ENCODE measurements around the gene CCDC92. TPM values are rescaled to one million over a fixed set of nuclear protein-coding genes. Genes with fewer than 3 reads are reported as not detected.

The CCDC92 gene
- polyA plus RNA-seq, 1 of the 3 experiments (the other 2 are of a cell fraction), result 53.5 TPM

DNA sequence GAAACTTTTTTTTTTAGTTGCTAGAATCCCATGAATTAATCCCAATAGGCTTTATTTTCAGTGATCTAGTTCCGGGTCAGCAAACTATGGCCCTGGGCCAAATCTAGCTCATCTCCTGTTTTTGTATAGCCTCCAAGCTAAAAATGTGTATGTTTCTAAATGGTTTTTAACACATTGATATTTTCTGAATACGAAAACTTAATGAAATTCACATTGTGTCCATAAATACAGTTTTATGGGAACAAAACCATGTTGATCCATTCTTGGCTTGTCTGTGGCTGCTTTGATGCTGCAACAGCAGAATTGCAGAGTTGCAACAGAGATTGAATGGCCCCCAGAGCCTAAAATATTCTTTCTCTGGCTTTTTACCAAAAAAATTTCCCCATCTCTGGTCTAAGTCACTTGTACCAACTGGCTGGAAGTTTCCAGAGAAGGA, 47.9 kb upstream of the CCDC92 start:
- no peaks in the 10 kb centered on the region for H4K20me1 ChIP-seq (ENCODE audit: insufficient read depth)
- H3K4me2 ChIP-seq, result no peak overlapping the region
- CTCF ChIA-PET, result interaction anchor here (0.7 to 2.2 kb wide), 4 partner anchors 12 to 17 kb away, joined by 3 to 14 read pairs (median 4); no protein-coding TSS in a partner anchor
- DNase-seq, result no peak
- H3K27me3 ChIP-seq (ENCODE audit: insufficient read depth), result no peaks in the 10 kb centered on the region
- POLR2A ChIA-PET, result no interaction called here
- H3K4me1 ChIP-seq (ENCODE audit: control insufficient read depth in 1 of 2, insufficient read depth in 2 of 2, low read depth in 1 of 2, low read length in 1 of 2), result peaks cover 0 to 17% of the 10 kb centered on the region in 2 experiments; a peak in 2 of 4 replicates
- peak overlapping the region in 1 of 2 experiments; percentile 20; a peak in 2 of 4 replicates for H3K27ac ChIP-seq (ENCODE audit: low read depth in 2 of 2, low read length in 1 of 2)
- H3K9me2 ChIP-seq, result no peaks in the 10 kb centered on the region
- H3K36me3 ChIP-seq (replicated peaks in 1 of 2; ENCODE audit: control insufficient read depth in 1 of 2, insufficient read depth in 2 of 2, low read length in 1 of 2), result peaks cover 0 to 5% of the 10 kb centered on the region in 2 experiments
- H3K79me2 ChIP-seq (ENCODE audit: insufficient read depth), result no peaks in the 10 kb centered on the region
- H2AFZ ChIP-seq (ENCODE audit: low read depth), result no peak overlapping the region
- H3F3A ChIP-seq (replicated peaks; ENCODE audit: insufficient read depth), result peaks cover 18% of the 10 kb centered on the region
- 96% methylated on average over 2 of the region's 2 CpGs for WGBS (ENCODE audit: low lambda C conversion rate)
- no peaks in the 10 kb centered on the region for H3K9me3 ChIP-seq
- no peak overlapping the region for H3K4me3 ChIP-seq (ENCODE audit: low read depth in 2 of 2, low read length in 1 of 2)
- no peak overlapping the region for H3K9ac ChIP-seq
- TF ChIP-seq TEAD4 (IDR thresholded peaks at IDR 0.05; ENCODE audit: borderline replicate concordance, insufficient read depth) (no peak), GABPA (IDR thresholded peaks at IDR 0.05; ENCODE audit: low read depth) (no peak), FOSL2 (IDR thresholded peaks at IDR 0.05; ENCODE audit: borderline replicate concordance, low read depth) (no peak), POLR2AphosphoS5 (IDR thresholded peaks at IDR 0.05; ENCODE audit: low read depth, low read length) (no peak), MXI1 (IDR thresholded peaks at IDR 0.05; ENCODE audit: low read depth, low read length) (no peak), ELF1 (IDR thresholded peaks at IDR 0.05) (no peak), GATA2 (CRISPR knock-in tag; IDR thresholded peaks at IDR 0.05) (no peak), EZH2phosphoT487 (IDR thresholded peaks at IDR 0.05; ENCODE audit: borderline replicate concordance, low read depth) (no peak)
- TF ChIP-seq, protein P1, sequence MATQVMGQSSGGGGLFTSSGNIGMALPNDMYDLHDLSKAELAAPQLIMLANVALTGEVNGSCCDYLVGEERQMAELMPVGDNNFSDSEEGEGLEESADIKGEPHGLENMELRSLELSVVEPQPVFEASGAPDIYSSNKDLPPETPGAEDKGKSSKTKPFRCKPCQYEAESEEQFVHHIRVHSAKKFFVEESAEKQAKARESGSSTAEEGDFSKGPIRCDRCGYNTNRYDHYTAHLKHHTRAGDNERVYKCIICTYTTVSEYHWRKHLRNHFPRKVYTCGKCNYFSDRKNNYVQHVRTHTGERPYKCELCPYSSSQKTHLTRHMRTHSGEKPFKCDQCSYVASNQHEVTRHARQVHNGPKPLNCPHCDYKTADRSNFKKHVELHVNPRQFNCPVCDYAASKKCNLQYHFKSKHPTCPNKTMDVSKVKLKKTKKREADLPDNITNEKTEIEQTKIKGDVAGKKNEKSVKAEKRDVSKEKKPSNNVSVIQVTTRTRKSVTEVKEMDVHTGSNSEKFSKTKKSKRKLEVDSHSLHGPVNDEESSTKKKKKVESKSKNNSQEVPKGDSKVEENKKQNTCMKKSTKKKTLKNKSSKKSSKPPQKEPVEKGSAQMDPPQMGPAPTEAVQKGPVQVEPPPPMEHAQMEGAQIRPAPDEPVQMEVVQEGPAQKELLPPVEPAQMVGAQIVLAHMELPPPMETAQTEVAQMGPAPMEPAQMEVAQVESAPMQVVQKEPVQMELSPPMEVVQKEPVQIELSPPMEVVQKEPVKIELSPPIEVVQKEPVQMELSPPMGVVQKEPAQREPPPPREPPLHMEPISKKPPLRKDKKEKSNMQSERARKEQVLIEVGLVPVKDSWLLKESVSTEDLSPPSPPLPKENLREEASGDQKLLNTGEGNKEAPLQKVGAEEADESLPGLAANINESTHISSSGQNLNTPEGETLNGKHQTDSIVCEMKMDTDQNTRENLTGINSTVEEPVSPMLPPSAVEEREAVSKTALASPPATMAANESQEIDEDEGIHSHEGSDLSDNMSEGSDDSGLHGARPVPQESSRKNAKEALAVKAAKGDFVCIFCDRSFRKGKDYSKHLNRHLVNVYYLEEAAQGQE (IDR thresholded peaks at IDR 0.05; ENCODE audit: low read depth, low read length), result no peak
- TF ChIP-seq, protein P2, sequence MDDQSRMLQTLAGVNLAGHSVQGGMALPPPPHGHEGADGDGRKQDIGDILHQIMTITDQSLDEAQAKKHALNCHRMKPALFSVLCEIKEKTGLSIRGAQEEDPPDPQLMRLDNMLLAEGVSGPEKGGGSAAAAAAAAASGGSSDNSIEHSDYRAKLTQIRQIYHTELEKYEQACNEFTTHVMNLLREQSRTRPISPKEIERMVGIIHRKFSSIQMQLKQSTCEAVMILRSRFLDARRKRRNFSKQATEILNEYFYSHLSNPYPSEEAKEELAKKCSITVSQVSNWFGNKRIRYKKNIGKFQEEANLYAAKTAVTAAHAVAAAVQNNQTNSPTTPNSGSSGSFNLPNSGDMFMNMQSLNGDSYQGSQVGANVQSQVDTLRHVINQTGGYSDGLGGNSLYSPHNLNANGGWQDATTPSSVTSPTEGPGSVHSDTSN (IDR thresholded peaks at IDR 0.05), result no peak

DNA sequence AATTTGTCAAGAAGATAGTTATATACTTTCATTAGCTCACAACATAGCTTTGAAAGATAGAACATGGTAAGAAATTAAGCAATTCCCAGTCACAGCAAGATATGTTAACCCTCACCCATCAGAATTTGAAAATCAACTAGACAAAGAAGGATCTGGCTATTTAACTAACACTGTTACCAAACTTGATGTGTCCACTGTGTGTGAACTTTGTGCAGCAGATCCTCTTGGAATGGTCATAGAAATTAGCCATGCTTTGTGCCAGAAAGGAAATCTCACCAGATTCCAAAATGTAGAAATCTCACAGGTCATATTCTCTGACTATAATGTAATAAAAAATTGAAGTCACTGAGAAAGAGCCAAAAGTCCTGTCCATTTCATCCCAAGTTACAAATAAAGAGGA, 46.5 kb upstream of the CCDC92 start:
- Histone ChIP-seq H3K4me1 (ENCODE audit: control insufficient read depth in 1 of 2, insufficient read depth in 2 of 2, low read depth in 1 of 2, low read length in 1 of 2) (peaks cover 0 to 10% of the 10 kb centered on the region in 2 experiments; a peak in 2 of 4 replicates), H3K36me3 (replicated peaks in 1 of 2; ENCODE audit: control insufficient read depth in 1 of 2, insufficient read depth in 2 of 2, low read length in 1 of 2) (peaks cover 4 to 15% of the 10 kb centered on the region in 2 experiments), H2AFZ (ENCODE audit: low read depth) (no peak overlapping the region), H3K27me3 (ENCODE audit: insufficient read depth) (no peaks in the 10 kb centered on the region), H3K79me2 (ENCODE audit: insufficient read depth) (no peaks in the 10 kb centered on the region), H3K4me3 (ENCODE audit: low read depth in 2 of 2, low read length in 1 of 2) (no peak overlapping the region), H3K4me2 (no peak overlapping the region), H3F3A (replicated peaks; ENCODE audit: insufficient read depth) (peaks cover 18% of the 10 kb centered on the region), H3K27ac (ENCODE audit: low read depth in 2 of 2, low read length in 1 of 2) (peak overlapping the region in 1 of 2 experiments; percentile 39; a peak in 2 of 4 replicates), H3K9ac (no peak overlapping the region), H4K20me1 (ENCODE audit: insufficient read depth) (no peaks in the 10 kb centered on the region), H3K9me3 (no peaks in the 10 kb centered on the region), H3K9me2 (no peaks in the 10 kb centered on the region)
- ChIA-PET CTCF (interaction anchor here (2.2 kb wide), 1 partner anchor 13 kb away, joined by 14 read pairs; no protein-coding TSS in a partner anchor), POLR2A (no interaction called here)
- no peak for DNase-seq
- TF ChIP-seq, protein P3, sequence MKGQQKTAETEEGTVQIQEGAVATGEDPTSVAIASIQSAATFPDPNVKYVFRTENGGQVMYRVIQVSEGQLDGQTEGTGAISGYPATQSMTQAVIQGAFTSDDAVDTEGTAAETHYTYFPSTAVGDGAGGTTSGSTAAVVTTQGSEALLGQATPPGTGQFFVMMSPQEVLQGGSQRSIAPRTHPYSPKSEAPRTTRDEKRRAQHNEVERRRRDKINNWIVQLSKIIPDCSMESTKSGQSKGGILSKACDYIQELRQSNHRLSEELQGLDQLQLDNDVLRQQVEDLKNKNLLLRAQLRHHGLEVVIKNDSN (IDR thresholded peaks at IDR 0.05; ENCODE audit: borderline replicate concordance, low read depth), result no peak
- TF ChIP-seq TCF12 (IDR thresholded peaks at IDR 0.05) (no peak), FOSL2 (IDR thresholded peaks at IDR 0.05; ENCODE audit: borderline replicate concordance, low read depth) (no peak), FOXJ3 (CRISPR knock-in tag; IDR thresholded peaks at IDR 0.05) (no peak), CHD2 (IDR thresholded peaks at IDR 0.05; ENCODE audit: low read length, partially characterized antibody) (no peak), NRF1 (IDR thresholded peaks at IDR 0.05; ENCODE audit: low read depth, low read length) (no peak)
- TF ChIP-seq, protein P4, sequence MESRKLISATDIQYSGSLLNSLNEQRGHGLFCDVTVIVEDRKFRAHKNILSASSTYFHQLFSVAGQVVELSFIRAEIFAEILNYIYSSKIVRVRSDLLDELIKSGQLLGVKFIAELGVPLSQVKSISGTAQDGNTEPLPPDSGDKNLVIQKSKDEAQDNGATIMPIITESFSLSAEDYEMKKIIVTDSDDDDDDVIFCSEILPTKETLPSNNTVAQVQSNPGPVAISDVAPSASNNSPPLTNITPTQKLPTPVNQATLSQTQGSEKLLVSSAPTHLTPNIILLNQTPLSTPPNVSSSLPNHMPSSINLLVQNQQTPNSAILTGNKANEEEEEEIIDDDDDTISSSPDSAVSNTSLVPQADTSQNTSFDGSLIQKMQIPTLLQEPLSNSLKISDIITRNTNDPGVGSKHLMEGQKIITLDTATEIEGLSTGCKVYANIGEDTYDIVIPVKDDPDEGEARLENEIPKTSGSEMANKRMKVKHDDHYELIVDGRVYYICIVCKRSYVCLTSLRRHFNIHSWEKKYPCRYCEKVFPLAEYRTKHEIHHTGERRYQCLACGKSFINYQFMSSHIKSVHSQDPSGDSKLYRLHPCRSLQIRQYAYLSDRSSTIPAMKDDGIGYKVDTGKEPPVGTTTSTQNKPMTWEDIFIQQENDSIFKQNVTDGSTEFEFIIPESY (IDR thresholded peaks at IDR 0.05; ENCODE audit: borderline replicate concordance, low read depth), result no peak
- TF ChIP-seq, protein P5, sequence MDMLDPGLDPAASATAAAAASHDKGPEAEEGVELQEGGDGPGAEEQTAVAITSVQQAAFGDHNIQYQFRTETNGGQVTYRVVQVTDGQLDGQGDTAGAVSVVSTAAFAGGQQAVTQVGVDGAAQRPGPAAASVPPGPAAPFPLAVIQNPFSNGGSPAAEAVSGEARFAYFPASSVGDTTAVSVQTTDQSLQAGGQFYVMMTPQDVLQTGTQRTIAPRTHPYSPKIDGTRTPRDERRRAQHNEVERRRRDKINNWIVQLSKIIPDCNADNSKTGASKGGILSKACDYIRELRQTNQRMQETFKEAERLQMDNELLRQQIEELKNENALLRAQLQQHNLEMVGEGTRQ (IDR thresholded peaks at IDR 0.05; ENCODE audit: borderline replicate concordance, low read depth, low read length), result no peak
- TF ChIP-seq, protein P6, sequence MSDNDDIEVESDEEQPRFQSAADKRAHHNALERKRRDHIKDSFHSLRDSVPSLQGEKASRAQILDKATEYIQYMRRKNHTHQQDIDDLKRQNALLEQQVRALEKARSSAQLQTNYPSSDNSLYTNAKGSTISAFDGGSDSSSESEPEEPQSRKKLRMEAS (IDR thresholded peaks at IDR 0.05; ENCODE audit: low read depth), result no peak

Data from SK-N-SH (cell line).